HTERT RPE-1 (cell line): Measurements from ENCODE around the gene CTSF.
"Not testable (repeated sequence)": the region's sequence is repeated elsewhere in the genome, so short reads cannot be mapped to it uniquely, and the experiment has no call there.

Experiments used
- in situ Hi-C: fragments of 300-500 bp; cut with MboI; formaldehyde crosslinking; loops from 4 replicates; pipeline ENCODE4 v1.14.3; 2020; ENCODE audit warnings: low sequenced_read_pairs

The CTSF gene

GRCh38 chr11:66540598-66540997 lies 27.8 kb downstream of the CTSF start:
- in situ Hi-C loops, result not testable (repeated sequence)

DNA sequence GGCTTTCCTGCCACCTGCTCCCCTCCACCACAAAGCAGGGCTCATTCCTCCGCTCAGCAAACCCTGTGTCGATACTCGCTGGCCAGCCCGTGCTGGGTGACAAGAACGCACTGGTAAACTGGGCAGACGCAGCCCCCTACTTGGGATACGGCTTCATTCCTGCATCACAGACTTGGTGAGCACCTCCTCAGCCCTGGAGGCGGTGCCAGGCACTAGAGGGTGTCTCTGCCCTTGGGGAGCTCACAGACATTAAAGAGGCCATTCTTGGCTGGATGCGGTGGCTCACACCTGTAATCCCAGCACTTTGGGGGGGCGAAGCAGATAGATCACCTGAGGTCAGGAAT lies 28.6 kb downstream of the CTSF start:
- in situ Hi-C loops, result no loop called here

- in situ Hi-C loops, result no loop called here
Observed at GRCh38 chr11:66539170-66539869, 29.1 kb downstream of the CTSF start.

DNA sequence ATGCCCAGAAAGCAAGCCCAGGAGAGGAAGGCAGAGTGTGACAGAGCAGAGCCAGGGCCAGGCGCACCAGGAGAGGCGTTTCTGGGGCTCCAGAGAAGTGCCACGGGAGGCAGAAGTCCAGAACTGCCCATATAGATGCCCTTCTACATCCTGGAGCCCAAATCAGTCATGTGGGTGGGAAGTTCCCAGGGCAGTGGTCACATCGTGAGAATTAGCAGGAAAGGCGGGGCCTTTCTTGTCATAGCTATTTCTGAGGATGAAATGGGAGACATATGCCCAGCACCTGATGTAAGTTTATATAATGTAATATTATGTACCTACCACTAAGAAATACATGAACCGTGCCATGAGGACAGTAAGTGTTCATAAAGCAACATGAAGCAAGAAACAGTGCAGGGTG lies 35.6 kb downstream of the CTSF start:
- in situ Hi-C loops, result no loop called here

DNA sequence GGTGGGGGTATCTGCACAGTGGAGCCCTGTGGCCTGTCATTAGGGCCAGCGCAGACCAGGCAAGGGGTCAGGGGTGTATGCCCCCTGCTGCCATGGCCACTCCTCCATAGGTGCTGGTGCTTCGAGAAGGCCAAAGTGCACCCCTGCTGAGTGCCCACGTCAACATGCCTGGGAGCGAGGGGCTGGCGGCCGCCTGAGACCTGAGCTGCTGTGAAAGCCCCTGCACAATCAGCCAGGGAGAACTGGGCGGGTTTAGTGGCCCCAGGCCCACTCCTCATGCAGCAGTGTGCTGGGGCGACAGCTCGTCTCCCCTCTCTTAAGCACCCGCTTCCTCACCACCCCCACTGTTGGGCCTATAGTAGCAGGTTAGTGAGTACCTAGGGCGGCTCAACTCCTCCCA lies 36.6 kb downstream of the CTSF start:
- in situ Hi-C loops, result no loop called here

DNA sequence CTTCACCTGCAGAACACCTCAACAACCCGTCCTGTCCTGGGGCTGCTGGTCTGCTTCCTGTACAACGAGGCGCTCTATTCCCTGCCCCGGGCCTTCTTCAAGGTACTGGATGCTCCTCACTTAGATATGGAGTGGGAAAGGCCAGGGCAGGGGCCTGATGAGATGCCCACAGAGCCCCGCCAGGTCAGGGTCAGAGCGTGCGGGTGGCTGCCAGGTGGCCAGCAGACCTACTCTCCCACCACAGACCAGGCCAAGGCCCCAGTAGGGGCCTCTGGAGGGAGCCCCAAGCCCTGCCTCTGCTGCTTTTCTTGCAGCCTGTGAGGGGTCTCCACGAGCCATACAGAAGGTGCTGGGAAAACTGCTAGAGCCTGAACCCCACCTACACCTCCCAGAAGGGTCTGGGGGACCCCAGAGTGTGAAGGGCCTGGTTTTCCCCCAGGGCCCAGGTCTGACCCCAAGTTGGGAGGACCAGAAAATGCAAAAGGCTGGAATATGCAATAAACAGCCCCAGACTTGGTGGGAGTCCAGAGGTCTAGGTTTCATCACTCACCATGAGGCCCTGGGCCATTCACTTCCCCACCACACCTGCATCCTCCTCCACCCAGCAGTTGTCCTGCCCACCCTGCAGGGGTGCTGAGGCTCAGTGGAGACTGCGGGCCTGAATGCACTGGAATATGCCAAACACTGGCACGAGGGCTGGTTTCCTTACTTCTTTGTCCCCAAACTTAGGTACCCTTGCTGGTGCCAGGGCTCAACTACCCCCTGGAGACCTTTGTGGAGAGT lies 37.3 kb downstream of the CTSF start:
- in situ Hi-C loops, result no loop called here

DNA sequence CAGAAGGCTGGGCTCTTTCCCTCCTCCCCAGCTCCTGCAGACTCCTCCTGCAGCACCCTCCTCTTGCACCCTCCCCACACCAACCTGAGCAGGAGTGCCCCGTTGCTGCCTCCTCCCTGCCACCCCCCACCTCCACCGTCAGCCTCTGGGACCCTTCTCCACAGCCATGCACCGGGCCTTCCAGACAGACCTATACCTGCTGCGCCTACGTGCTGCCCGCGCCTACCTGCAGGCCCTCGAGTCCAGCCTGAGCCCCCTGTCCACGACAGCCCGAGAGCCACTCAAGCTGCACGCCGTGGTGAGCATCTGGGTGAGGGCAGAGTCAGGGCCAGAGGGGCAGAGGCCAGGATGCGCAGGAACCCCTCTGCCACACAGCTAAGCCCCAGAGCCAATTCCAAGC lies 38.8 kb downstream of the CTSF start:
- in situ Hi-C loops, result no loop called here

- in situ Hi-C loops, result no loop called here
Observed at GRCh38 chr11:66529069-66529468, 39.3 kb downstream of the CTSF start.

- in situ Hi-C loops, result no loop called here
Observed at GRCh38 chr11:66524304-66525040, 43.9 kb downstream of the CTSF start.

- in situ Hi-C loops, result no loop called here
Observed at GRCh38 chr11:66523611-66524010, 44.8 kb downstream of the CTSF start.
